A549 (cell line): Measurements from ENCODE around the gene OVOL3. TPM values are rescaled to one million over a fixed set of nuclear protein-coding genes. Genes with fewer than 3 reads are reported as not detected.

ENCODE experiments used
- ATAC-seq, 2 experiments: fragments of 200-7000 bp in 1 of 2; fragments of >200 bp in 1 of 2; cut with Nextera tagmentation in 1 of 2; cut with Tn5 transposase in 1 of 2; 3 replicates each; pipeline versions ENCODE4 v1.8.0 to v1.9.1; 2018 to 2020; ENCODE audit warnings: mild to moderate bottlenecking in 1 of 2, moderate library complexity in 1 of 2
- CTCF ChIA-PET: fragments of 300-600 bp; sonication (Branson Sonifier 250); formaldehyde crosslinking; extraction: SDS; loops from one replicate; lab custom pipeline; 2021; ENCODE audit warnings: antibody characterized with exemption, inconsistent platforms; lab: Yijun Ruan, JAX
- POLR2A ChIA-PET: fragments of 350-600 bp; formaldehyde crosslinking; extraction: SDS; loops from one replicate; lab custom pipeline; 2021; ENCODE audit warnings: antibody characterized with exemption, inconsistent platforms; lab: Yijun Ruan, JAX
- DNase-seq, 2 experiments: peaks; one replicate each; pipeline versions ENCODE4 v3.0.0 to v3.0.0-alpha.2; 2011 to 2016; ENCODE audit warnings: low read depth in 1 of 2, low spot score in 1 of 2
- FAIRE-seq: peaks from 2 replicates; lab custom pipeline; 2011; peaks lifted over from hg19 to GRCh38; lab: Jason Lieb, UNC
- H3K27ac ChIP-seq, 2 experiments: fragments of >200 bp; sonication (Bioruptor Twin); formaldehyde crosslinking; 3 replicates each; pipeline ENCODE4 v1.5.1; 2016 to 2017
- H3K4me1 ChIP-seq: fragments of >200 bp; sonication (Bioruptor Twin); formaldehyde crosslinking; 3 replicates; pipeline ENCODE4 v1.6.1; 2016
- H3K4me2 ChIP-seq: fragments of >200 bp; sonication (Bioruptor Twin); formaldehyde crosslinking; 3 replicates; pipeline ENCODE4 v1.6.1; 2016
- H3K4me3 ChIP-seq: fragments of >200 bp; sonication (Bioruptor Twin); formaldehyde crosslinking; 3 replicates; pipeline ENCODE4 v1.5.1; 2016
- H3K9me3 ChIP-seq: fragments of >200 bp; sonication (Bioruptor Twin); formaldehyde crosslinking; 3 replicates; pipeline ENCODE4 v1.6.1; 2016
- BHLHE40 ChIP-seq: IDR thresholded peaks from 2 replicates; pipeline ENCODE4 v1.6.1; 2012; ENCODE audit warnings: low read depth, low read length, inconsistent platforms
- CEBPB ChIP-seq, 2 experiments: fragments of >200 bp in 1 of 2; sonication (Bioruptor Twin) in 1 of 2; formaldehyde crosslinking in 1 of 2; IDR thresholded peaks; 2 replicates each; pipeline ENCODE4 v1.6.1; 2012 to 2016
- CHD4 ChIP-seq: fragments of 200-600 bp; sonication (generic); IDR thresholded peaks from 2 replicates; pipeline ENCODE4 v1.6.1; 2016; ENCODE audit warnings: antibody characterized with exemption, mild to moderate bottlenecking, borderline replicate concordance
- EHMT2 ChIP-seq: fragments of 200-600 bp; sonication (generic); IDR thresholded peaks from 2 replicates; pipeline ENCODE4 v1.6.1; 2016; ENCODE audit warnings: antibody characterized with exemption, low read depth, mild to moderate bottlenecking, moderate library complexity
- ELK1 ChIP-seq: fragments of 150-350 bp; IDR thresholded peaks from 2 replicates; pipeline ENCODE4 v1.6.1; 2014; ENCODE audit warnings: low read depth, mild to moderate bottlenecking, low read length
- EP300 ChIP-seq, 2 experiments: fragments of >200 bp; sonication (Bioruptor Twin); formaldehyde crosslinking; IDR thresholded peaks; 2 replicates in 1 of 2; 3 replicates in 1 of 2; pipeline ENCODE4 v1.6.1; 2016 to 2017
- FOSB ChIP-seq: fragments of 250-450 bp; sonication (Bioruptor Pico); IDR thresholded peaks from 2 replicates; pipeline ENCODE4 v1.5.0; 2020; ENCODE audit warnings: mild to moderate bottlenecking, moderate library complexity
- FOSL2 ChIP-seq, 2 experiments: fragments of 450-650 bp in 1 of 2; fragments of >200 bp in 1 of 2; sonication (Bioruptor Twin) in 1 of 2; formaldehyde crosslinking; IDR thresholded peaks; 2 replicates each; pipeline versions ENCODE4 v1.5.0 to v1.6.1; 2016 to 2020; ENCODE audit warnings: mild to moderate bottlenecking in 1 of 2, moderate library complexity in 1 of 2
- FOXS1 ChIP-seq: fragments of 250-450 bp; sonication (Bioruptor Pico); IDR thresholded peaks from 2 replicates; pipeline ENCODE4 v1.5.0; 2020; ENCODE audit warnings: mild to moderate bottlenecking, moderate library complexity
- GATA3 ChIP-seq: IDR thresholded peaks from 2 replicates; pipeline ENCODE4 v1.6.1; 2012; ENCODE audit warnings: borderline replicate concordance
- HES2 ChIP-seq: fragments of >200 bp; sonication (Bioruptor Twin); formaldehyde crosslinking; IDR thresholded peaks from 2 replicates; pipeline ENCODE4 v1.6.1; 2016
- HEYL ChIP-seq: fragments of 250-450 bp; sonication (Bioruptor Pico); IDR thresholded peaks from 2 replicates; pipeline ENCODE4 v1.8.0; 2021; ENCODE audit warnings: mild to moderate bottlenecking, moderate library complexity
- HOXA7 ChIP-seq: fragments of 250-450 bp; sonication (Bioruptor Pico); IDR thresholded peaks from 2 replicates; pipeline ENCODE4 v1.5.0; 2020; ENCODE audit warnings: mild to moderate bottlenecking, moderate library complexity
- HOXB13 ChIP-seq: fragments of 250-450 bp; sonication (Bioruptor Pico); IDR thresholded peaks from 2 replicates; pipeline ENCODE4 v1.5.0; 2020; ENCODE audit warnings: low read depth, mild to moderate bottlenecking, moderate library complexity
- JUN ChIP-seq, 2 experiments: fragments of >200 bp; sonication (Bioruptor Twin); formaldehyde crosslinking; IDR thresholded peaks; 2 replicates in 1 of 2; 3 replicates in 1 of 2; pipeline ENCODE4 v1.6.1; 2016 to 2017
- KDM1A ChIP-seq: fragments of 200-600 bp; sonication (generic); IDR thresholded peaks from 2 replicates; pipeline ENCODE4 v1.6.1; 2016; ENCODE audit warnings: low read depth, mild to moderate bottlenecking
- MYC ChIP-seq: IDR thresholded peaks from 2 replicates; pipeline ENCODE4 v1.6.1; 2012; ENCODE audit warnings: mild to moderate bottlenecking, inconsistent platforms, low read length, improper control_type of control experiment, borderline replicate concordance
- NFE2L2 ChIP-seq: fragments of 150-350 bp; conservative IDR thresholded peaks from 2 replicates; pipeline ENCODE4 v1.6.1; 2014; ENCODE audit warnings: low read length
- NPAS2 ChIP-seq: fragments of 250-450 bp; sonication (Bioruptor Pico); IDR thresholded peaks from 2 replicates; pipeline ENCODE4 v1.8.0; 2022; ENCODE audit warnings: mild to moderate bottlenecking, moderate library complexity, borderline replicate concordance
- PBX3 ChIP-seq: IDR thresholded peaks from 2 replicates; pipeline ENCODE4 v1.6.1; 2012
- POLR2A ChIP-seq: IDR thresholded peaks from 2 replicates; pipeline ENCODE4 v1.6.1; 2012; ENCODE audit warnings: mild to moderate bottlenecking, low read length
- RARB ChIP-seq: fragments of 250-450 bp; sonication (Bioruptor Pico); IDR thresholded peaks from 2 replicates; pipeline ENCODE4 v1.8.0; 2021; ENCODE audit warnings: mild to moderate bottlenecking, moderate library complexity
- RCOR1 ChIP-seq: fragments of 150-350 bp; IDR thresholded peaks from 2 replicates; pipeline ENCODE4 v1.6.1; 2014; ENCODE audit warnings: antibody characterized with exemption, low read length, low read depth
- RFX5 ChIP-seq: fragments of 450-650 bp; IDR thresholded peaks from 2 replicates; pipeline ENCODE4 v1.7.1; 2014; ENCODE audit warnings: antibody characterized with exemption, mild to moderate bottlenecking, moderate library complexity
- SMC3 ChIP-seq: fragments of >200 bp; sonication (Bioruptor Twin); formaldehyde crosslinking; IDR thresholded peaks from 3 replicates; pipeline ENCODE4 v1.6.1; 2018; ENCODE audit warnings: inconsistent platforms
- SREBF2 ChIP-seq: fragments of 450-650 bp; IDR thresholded peaks from 2 replicates; pipeline ENCODE4 v1.6.1; 2014; ENCODE audit warnings: mild to moderate bottlenecking, moderate library complexity
- TFCP2L1 ChIP-seq: fragments of 250-450 bp; sonication (Bioruptor Pico); IDR thresholded peaks from 2 replicates; pipeline ENCODE4 v1.5.0; 2021; ENCODE audit warnings: mild to moderate bottlenecking
- TP53 ChIP-seq: fragments of 250-450 bp; sonication (Bioruptor Pico); IDR thresholded peaks from 2 replicates; pipeline ENCODE4 v1.5.0; 2021; ENCODE audit warnings: mild to moderate bottlenecking, moderate library complexity
- ZFP36 ChIP-seq: fragments of 450-650 bp; IDR thresholded peaks from 2 replicates; pipeline ENCODE4 v1.6.1; 2014; ENCODE audit warnings: borderline replicate concordance; ENCODE audit not compliant: partially characterized antibody
- ZNF302 ChIP-seq: fragments of 250-450 bp; sonication (Bioruptor Pico); IDR thresholded peaks from 2 replicates; pipeline ENCODE4 v1.9.0; 2021; ENCODE audit warnings: inconsistent platforms, mild to moderate bottlenecking, moderate library complexity
- WGBS: methylation state at CpG from one replicate; pipeline ENCODE4 v1.1.6; 2017; ENCODE audit errors: missing lambda C conversion rate; 5-methylcytosine and 5-hydroxymethylcytosine counted together
- polyA plus RNA-seq, 4 experiments: library from polyadenylated mRNA; depleted of rRNA in 3 of 4; stranded (reverse); fragments of >200 nt; fragmentation: RNase III in 1 of 4; extraction: RNeasy Plus Mini Kit Qiagen cat#74134 plus additional on column Dnase treatment in 1 of 4; gene quantifications; 2 replicates in 3 of 4; 3 replicates in 1 of 4; pipeline ENCODE4 v1.2.3, GENCODE V29; 2011 to 2017
- TF ChIP-seq, protein P1 (sequence below): fragments of >200 bp; sonication (Bioruptor Twin); formaldehyde crosslinking; IDR thresholded peaks from 3 replicates; pipeline ENCODE4 v1.5.1; 2016
- TF ChIP-seq, protein P2 (sequence below): fragments of 450-650 bp; IDR thresholded peaks from 2 replicates; pipeline ENCODE4 v1.6.1; 2014; ENCODE audit warnings: antibody characterized with exemption
- TF ChIP-seq, protein P3 (sequence below): IDR thresholded peaks from 2 replicates; pipeline ENCODE4 v1.6.1; 2012
- TF ChIP-seq, protein P4 (sequence below): fragments of >200 bp; sonication (Bioruptor Twin); formaldehyde crosslinking; IDR thresholded peaks from 3 replicates; pipeline ENCODE4 v1.6.1; 2016

OVOL3 gene
- polyA plus RNA-seq, 2 of the 4 experiments (the other 2 are of a cell fraction), result 0.14 TPM; not detected in 1

GRCh38 chr19:36141039-36141927 is 30.3 kb downstream of the OVOL3 start:
- Histone ChIP-seq H3K4me1 (peaks cover 31% of the 10 kb centered on the region), H3K4me3 (peak overlapping the region; percentile 75), H3K4me2 (peak overlapping the region; percentile 69), H3K27ac (peak overlapping the region; percentile 93 to 95), H3K9me3 (no peaks in the 10 kb centered on the region)
- DNase-seq, result peak; percentile 96 to 99
- POLR2A ChIA-PET, result interaction anchor here (0.6 to 2.0 kb wide), 3 partner anchors 12 to 132 kb away, joined by 3 to 57 read pairs (median 20); partner anchors contain the start of genes POLR2I and TBCB
- CTCF ChIA-PET, result interaction anchor here (1.2 to 7.1 kb wide), 6 partner anchors 13 to 38 kb away, joined by 3 to 75 read pairs (median 13); no protein-coding TSS in a partner anchor
- FAIRE-seq, result peak; percentile 77
- peak; percentile 55 to 58 for ATAC-seq
- 35% methylated on average over 20 of the region's 42 CpGs for WGBS
- TF ChIP-seq NPAS2 (CRISPR knock-in tag) (no peak), GATA3 (peak; percentile 10; the same call in 1 of the 2 replicates), KDM1A (no peak), SREBF2 (no peak), FOXS1 (CRISPR knock-in tag) (no peak), CEBPB (IDR thresholded peaks at IDR 0.05) (no peak), RFX5 (no peak), NFE2L2 (no peak), PBX3 (no peak), JUN (IDR thresholded peaks at IDR 0.05) (peak; percentile 42 to 93; a peak in 4 of 5 replicates), TFCP2L1 (CRISPR knock-in tag) (peak; percentile 32; the same call in 1 of the 2 replicates), HOXB13 (no peak), RARB (peak; percentile 70; the same call in 1 of the 2 replicates), POLR2A (peak; percentile 58), RCOR1 (no peak), BHLHE40 (no peak), MYC (no peak), EHMT2 (no peak), CHD4 (no peak), FOSB (CRISPR knock-in tag) (no peak), SMC3 (no peak), EP300 (IDR thresholded peaks at IDR 0.05) (0 out of 5 replicates have a peak, but pooled peaks of 1 of the 2 experiments have one; percentile 52), TP53 (CRISPR knock-in tag) (0 out of 2 replicates have a peak, but pooled peaks have one; percentile 38), ELK1 (no peak), HOXA7 (CRISPR knock-in tag) (0 out of 2 replicates have a peak, but pooled peaks have one; percentile 14), ZNF302 (CRISPR knock-in tag) (no peak), ZFP36 (no peak), HEYL (CRISPR knock-in tag) (no peak), FOSL2 (IDR thresholded peaks at IDR 0.05) (no peak), FOSL2 (CRISPR knock-in tag; IDR thresholded peaks at IDR 0.05) (no peak), HES2 (no peak)
- TF ChIP-seq, protein P1, sequence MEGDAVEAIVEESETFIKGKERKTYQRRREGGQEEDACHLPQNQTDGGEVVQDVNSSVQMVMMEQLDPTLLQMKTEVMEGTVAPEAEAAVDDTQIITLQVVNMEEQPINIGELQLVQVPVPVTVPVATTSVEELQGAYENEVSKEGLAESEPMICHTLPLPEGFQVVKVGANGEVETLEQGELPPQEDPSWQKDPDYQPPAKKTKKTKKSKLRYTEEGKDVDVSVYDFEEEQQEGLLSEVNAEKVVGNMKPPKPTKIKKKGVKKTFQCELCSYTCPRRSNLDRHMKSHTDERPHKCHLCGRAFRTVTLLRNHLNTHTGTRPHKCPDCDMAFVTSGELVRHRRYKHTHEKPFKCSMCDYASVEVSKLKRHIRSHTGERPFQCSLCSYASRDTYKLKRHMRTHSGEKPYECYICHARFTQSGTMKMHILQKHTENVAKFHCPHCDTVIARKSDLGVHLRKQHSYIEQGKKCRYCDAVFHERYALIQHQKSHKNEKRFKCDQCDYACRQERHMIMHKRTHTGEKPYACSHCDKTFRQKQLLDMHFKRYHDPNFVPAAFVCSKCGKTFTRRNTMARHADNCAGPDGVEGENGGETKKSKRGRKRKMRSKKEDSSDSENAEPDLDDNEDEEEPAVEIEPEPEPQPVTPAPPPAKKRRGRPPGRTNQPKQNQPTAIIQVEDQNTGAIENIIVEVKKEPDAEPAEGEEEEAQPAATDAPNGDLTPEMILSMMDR, result no peak
- TF ChIP-seq, protein P2, sequence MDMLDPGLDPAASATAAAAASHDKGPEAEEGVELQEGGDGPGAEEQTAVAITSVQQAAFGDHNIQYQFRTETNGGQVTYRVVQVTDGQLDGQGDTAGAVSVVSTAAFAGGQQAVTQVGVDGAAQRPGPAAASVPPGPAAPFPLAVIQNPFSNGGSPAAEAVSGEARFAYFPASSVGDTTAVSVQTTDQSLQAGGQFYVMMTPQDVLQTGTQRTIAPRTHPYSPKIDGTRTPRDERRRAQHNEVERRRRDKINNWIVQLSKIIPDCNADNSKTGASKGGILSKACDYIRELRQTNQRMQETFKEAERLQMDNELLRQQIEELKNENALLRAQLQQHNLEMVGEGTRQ, result no peak
- TF ChIP-seq, protein P3, sequence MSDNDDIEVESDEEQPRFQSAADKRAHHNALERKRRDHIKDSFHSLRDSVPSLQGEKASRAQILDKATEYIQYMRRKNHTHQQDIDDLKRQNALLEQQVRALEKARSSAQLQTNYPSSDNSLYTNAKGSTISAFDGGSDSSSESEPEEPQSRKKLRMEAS, result peak; percentile 32; the same call in 1 of the 2 replicates
- TF ChIP-seq, protein P4, sequence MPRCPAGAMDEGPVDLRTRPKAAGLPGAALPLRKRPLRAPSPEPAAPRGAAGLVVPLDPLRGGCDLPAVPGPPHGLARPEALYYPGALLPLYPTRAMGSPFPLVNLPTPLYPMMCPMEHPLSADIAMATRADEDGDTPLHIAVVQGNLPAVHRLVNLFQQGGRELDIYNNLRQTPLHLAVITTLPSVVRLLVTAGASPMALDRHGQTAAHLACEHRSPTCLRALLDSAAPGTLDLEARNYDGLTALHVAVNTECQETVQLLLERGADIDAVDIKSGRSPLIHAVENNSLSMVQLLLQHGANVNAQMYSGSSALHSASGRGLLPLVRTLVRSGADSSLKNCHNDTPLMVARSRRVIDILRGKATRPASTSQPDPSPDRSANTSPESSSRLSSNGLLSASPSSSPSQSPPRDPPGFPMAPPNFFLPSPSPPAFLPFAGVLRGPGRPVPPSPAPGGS, result no peak; the same call in 2 of the 3 replicates
